Common myeloid progenitor, CD34-positive (primary cell): Measurements from ENCODE around the gene STK32B.
A peak's percentile ranks its signal among the peaks of the same experiment; 100 is the strongest.

Experiments
- CTCF ChIA-PET: fragments of 350-600 bp; sonication (Branson Sonifier 250); formaldehyde crosslinking; loops from one replicate; lab custom pipeline; 2021; ENCODE audit warnings: antibody characterized with exemption; lab: Charles Lee
- POLR2A ChIA-PET: fragments of 350-600 bp; sonication (Branson Sonifier 250); formaldehyde crosslinking; loops from one replicate; lab custom pipeline; 2021; ENCODE audit warnings: antibody characterized with exemption; lab: Charles Lee
- DNase-seq, 3 donors: peaks; one replicate each; pipeline versions ENCODE4 v3.0.0 to v3.0.0-alpha.2; 2013
- H3K27ac ChIP-seq, 2 experiments: 1 replicate in 1 of 2; 2 replicates in 1 of 2; pipeline ENCODE4 v1.7.0; 2013; ENCODE audit warnings: inconsistent platforms in 2 of 2, low read length in 2 of 2, mild to moderate bottlenecking in 2 of 2, low read depth in 1 of 2, moderate library complexity in 1 of 2; ENCODE audit not compliant: severe bottlenecking in 2 of 2, insufficient read depth in 1 of 2, poor library complexity in 1 of 2
- H3K27me3 ChIP-seq, 5 experiments: replicated peaks in 2 of 5; 1 replicate in 3 of 5; 2 replicates in 2 of 5; pipeline versions ENCODE4 v1.6.1 to v1.7.0; 2013; ENCODE audit warnings: low read length in 4 of 5, mild to moderate bottlenecking in 2 of 5, moderate library complexity in 2 of 5, inconsistent platforms in 1 of 5; ENCODE audit not compliant: insufficient read depth in 5 of 5, control insufficient read depth in 4 of 5
- H3K36me3 ChIP-seq, 4 experiments: 1 replicate in 2 of 4; 2 replicates in 2 of 4; pipeline versions ENCODE4 v1.6.1 to v1.7.0; 2013; ENCODE audit warnings: low read length in 3 of 4, control low read depth in 1 of 4, mild to moderate bottlenecking in 1 of 4; ENCODE audit not compliant: control insufficient read depth in 4 of 4, insufficient read depth in 4 of 4
- H3K4me1 ChIP-seq, 4 experiments: 1 replicate in 3 of 4; 2 replicates in 1 of 4; pipeline versions ENCODE4 v1.6.1 to v1.7.1; 2013; ENCODE audit warnings: low read length in 3 of 4, mild to moderate bottlenecking in 3 of 4, control low read depth in 1 of 4, inconsistent platforms in 1 of 4, moderate library complexity in 1 of 4; ENCODE audit not compliant: control insufficient read depth in 4 of 4, insufficient read depth in 4 of 4; ENCODE audit errors: control extremely low read depth in 1 of 4
- H3K4me3 ChIP-seq, 7 experiments: 1 replicate in 4 of 7; 2 replicates in 3 of 7; pipeline versions ENCODE4 v1.5.1 to v1.7.0; 2013; ENCODE audit warnings: mild to moderate bottlenecking in 7 of 7, low read length in 6 of 7, moderate library complexity in 6 of 7, inconsistent platforms in 2 of 7, low read depth in 2 of 7, control low read depth in 1 of 7; ENCODE audit not compliant: insufficient read depth in 4 of 7, control insufficient read depth in 1 of 7; ENCODE audit errors: extremely low read depth in 1 of 7
- H3K9me3 ChIP-seq, 5 experiments: 1 replicate in 4 of 5; 2 replicates in 1 of 5; pipeline versions ENCODE4 v1.6.1 to v1.7.1; 2013; ENCODE audit warnings: low read length in 4 of 5, mild to moderate bottlenecking in 2 of 5, inconsistent platforms in 1 of 5, low read depth in 1 of 5, moderate library complexity in 1 of 5; ENCODE audit not compliant: control insufficient read depth in 4 of 5, insufficient read depth in 2 of 5; ENCODE audit errors: control extremely low read depth in 1 of 5
- WGBS: methylation state at CpG from one replicate; pipeline ENCODE4 v1.1.5; 2013; ENCODE audit not compliant: insufficient coverage; 5-methylcytosine and 5-hydroxymethylcytosine counted together

The STK32B gene

DNA sequence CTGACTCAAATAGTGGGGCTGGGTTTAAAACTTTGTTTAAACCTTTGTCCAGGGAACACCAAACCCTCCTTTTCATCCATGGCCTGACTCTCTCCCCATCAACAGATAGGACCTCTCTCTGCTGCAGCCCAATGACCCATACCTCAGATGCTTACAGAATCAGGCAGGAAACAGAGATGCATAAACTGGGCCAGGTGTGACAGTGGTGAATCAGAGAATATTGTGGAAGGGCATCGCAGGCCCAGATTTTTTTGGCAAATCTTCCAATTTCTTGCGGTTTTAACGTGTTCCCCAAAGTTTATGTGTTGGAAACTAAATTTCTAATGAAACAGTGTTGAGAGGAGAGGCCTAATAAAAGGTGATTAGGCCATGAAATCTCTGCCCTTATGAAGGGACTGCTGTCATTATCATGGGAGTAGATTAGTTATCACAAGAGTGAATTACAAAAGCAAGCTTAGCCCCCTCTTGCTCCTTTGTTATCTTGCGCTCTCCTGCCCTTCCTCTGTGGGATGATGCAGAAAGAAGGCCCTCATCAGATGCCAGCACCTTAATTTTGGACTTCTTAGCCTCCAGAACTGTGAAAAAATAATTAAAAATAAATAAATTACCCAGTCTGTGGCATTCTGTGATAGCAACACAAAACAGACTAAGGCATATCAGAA, 82.8 kb downstream of the STK32B start:
- H3K27ac ChIP-seq = no peak overlapping the region
- ChIA-PET POLR2A (no interaction called here), CTCF (no interaction called here)
- 96% methylated on average over 3 of the region's 4 CpGs for WGBS
- peaks cover 0 to 11% (median 0%) of the 10 kb centered on the region in 5 experiments for H3K9me3 ChIP-seq
- H3K4me3 ChIP-seq = no peak overlapping the region
- no peak for DNase-seq
- H3K36me3 ChIP-seq = peaks cover 0 to 2% (median 0%) of the 10 kb centered on the region in 4 experiments
- no peaks in the 10 kb centered on the region for H3K27me3 ChIP-seq
- H3K4me1 ChIP-seq = peaks cover 0 to 5% (median 2%) of the 10 kb centered on the region in 4 experiments

DNA sequence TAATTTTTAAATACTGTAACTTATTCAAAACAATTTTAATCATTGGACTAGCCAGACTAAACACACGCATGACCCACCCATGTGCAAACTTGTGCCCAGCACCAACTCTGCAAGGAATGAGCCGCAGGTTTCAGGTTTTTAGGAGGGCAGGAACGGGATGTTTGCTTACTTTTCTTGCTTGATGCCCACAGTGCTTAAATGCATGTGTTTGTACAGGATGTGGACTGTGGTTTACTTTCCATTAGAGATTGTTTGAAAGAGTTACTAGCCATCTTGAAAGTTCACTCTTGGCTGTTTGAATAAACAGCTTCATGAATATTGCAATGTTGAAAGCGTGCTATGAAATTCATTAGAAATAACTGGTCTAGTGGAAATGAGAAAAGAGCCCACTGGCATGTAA, 83.3 kb downstream of the STK32B start:
- CTCF ChIA-PET = no interaction called here

DNA sequence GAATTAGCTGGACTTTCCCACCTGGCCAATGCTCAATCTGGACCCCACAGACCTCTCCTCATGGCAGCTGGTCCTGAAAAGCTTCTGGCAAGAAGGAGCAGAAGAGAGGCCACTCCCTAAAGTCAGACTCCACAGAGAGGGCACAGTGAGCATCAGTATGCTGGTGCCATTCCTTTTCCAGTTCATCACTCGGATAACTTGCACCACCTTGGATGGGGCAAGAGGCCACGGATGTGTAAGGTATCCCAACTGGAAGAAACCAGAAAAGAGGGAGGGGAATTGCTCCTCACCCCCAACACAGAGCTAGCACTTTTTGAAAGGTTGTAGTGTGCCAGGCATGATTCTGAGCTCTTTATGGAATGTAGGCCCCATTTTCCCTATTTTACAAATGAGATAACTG, 85.9 kb downstream of the STK32B start:
- H3K27me3 ChIP-seq = no peaks in the 10 kb centered on the region
- CTCF ChIA-PET = interaction anchor here (1.3 kb wide), 1 partner anchor 11 kb away, joined by 3 read pairs; no protein-coding TSS in a partner anchor
- POLR2A ChIA-PET = no interaction called here

More for the DNA sequence above, 83.3 kb downstream of the STK32B start:
- peak overlapping the region in 1 of 7 experiments; percentile 7 for H3K4me3 ChIP-seq
- peak in 1 of 3 donors; percentile 15 for DNase-seq
- H3K27me3 ChIP-seq = no peaks in the 10 kb centered on the region
- 61% methylated on average over 3 of the region's 4 CpGs for WGBS
- peaks cover 0 to 2% (median 0%) of the 10 kb centered on the region in 4 experiments for H3K36me3 ChIP-seq
- H3K9me3 ChIP-seq = peaks cover 0 to 11% (median 0%) of the 10 kb centered on the region in 5 experiments
- no peak overlapping the region for H3K27ac ChIP-seq
- POLR2A ChIA-PET = no interaction called here
- peaks cover 0 to 5% (median 2%) of the 10 kb centered on the region in 4 experiments for H3K4me1 ChIP-seq

DNA sequence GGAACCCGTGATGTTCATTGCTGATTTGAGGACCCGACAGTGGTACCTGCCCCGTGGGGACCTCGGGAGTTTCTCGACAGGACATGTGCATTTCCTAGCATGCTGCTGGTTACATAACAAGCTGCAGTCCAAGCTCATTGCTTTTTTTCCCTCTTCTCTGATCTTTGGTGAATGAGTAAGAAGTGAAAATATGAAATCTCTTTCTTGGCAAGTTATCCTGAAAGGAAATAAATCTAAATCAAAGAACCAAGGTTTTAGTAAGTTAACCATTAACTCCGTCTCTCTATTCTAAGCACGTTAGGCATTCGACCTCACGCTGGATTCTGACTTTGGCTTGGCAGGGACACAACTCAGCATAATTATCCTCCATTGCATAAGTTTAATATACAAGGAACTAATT, 86.6 kb downstream of the STK32B start:
- no peaks in the 10 kb centered on the region for H3K9me3 ChIP-seq
- CTCF ChIA-PET = interaction anchor here (1.3 kb wide), 1 partner anchor 10 kb away, joined by 3 read pairs; no protein-coding TSS in a partner anchor
- POLR2A ChIA-PET = no interaction called here
- no peaks in the 10 kb centered on the region for H3K27me3 ChIP-seq
- no peak overlapping the region for H3K27ac ChIP-seq
- no peak overlapping the region for H3K4me3 ChIP-seq
- no peaks in the 10 kb centered on the region for H3K36me3 ChIP-seq
- H3K4me1 ChIP-seq = peaks cover 0 to 5% (median 2%) of the 10 kb centered on the region in 4 experiments
- WGBS = 96% methylated on average over 9 of the region's 9 CpGs
- DNase-seq = no peak

More for the DNA sequence above, 85.9 kb downstream of the STK32B start:
- no peaks in the 10 kb centered on the region for H3K9me3 ChIP-seq
- no peak for DNase-seq
- WGBS = no CpG with 5 or more reads among the region's 2 CpGs
- H3K4me1 ChIP-seq = peaks cover 0 to 5% (median 2%) of the 10 kb centered on the region in 4 experiments
- no peak overlapping the region for H3K27ac ChIP-seq
- H3K36me3 ChIP-seq = no peaks in the 10 kb centered on the region
- H3K4me3 ChIP-seq = no peak overlapping the region

DNA sequence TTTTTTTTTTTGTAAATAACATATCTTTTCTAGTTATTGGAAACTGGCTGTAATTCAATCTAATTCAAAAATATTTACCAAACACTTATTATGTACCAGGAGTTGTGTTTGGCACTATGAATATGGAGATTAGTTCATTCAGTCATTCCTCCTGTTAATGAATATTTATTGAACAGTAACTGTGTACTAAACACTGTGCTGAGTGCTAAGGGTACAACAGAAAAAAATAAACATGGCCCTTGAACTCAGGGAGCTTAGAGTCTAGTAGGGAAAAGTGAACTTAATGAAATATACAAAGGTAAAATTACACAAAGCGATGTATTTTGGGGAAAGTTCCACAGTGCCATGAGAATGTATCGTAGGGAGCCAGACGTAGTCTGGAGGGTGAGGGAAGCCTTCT, 87.1 kb downstream of the STK32B start:
- Histone ChIP-seq H3K4me1 (peaks cover 0 to 5% (median 2%) of the 10 kb centered on the region in 4 experiments), H3K4me3 (no peak overlapping the region), H3K27ac (no peak overlapping the region), H3K36me3 (no peaks in the 10 kb centered on the region), H3K27me3 (no peaks in the 10 kb centered on the region), H3K9me3 (no peaks in the 10 kb centered on the region)
- DNase-seq = no peak
- POLR2A ChIA-PET = no interaction called here
- CTCF ChIA-PET = interaction anchor here (1.3 kb wide), 1 partner anchor 10 kb away, joined by 3 read pairs; no protein-coding TSS in a partner anchor
- 97% methylated on average over 3 of the region's 3 CpGs for WGBS

DNA sequence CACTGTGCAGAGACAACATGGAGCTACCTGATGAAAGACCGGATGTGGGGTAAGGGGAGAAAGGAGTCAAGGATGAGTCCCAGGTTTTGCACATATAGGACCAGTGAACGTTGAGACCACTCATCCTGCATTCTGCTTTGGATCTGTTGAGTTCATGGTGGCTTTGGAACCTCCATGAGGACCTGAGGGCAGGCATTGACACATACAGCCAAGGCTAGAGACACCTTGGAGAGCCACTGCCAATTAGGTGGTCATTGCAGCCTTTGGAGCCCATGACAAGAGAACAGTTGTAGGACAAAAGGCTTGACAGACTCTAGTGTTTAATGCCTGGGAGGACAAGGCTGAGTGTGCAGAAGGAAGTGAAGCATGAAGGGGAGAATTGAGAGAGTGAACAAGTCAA, 87.9 kb downstream of the STK32B start:
- no peak for DNase-seq
- Histone ChIP-seq H3K36me3 (no peaks in the 10 kb centered on the region), H3K4me1 (peaks cover 0 to 5% (median 2%) of the 10 kb centered on the region in 4 experiments), H3K27ac (no peak overlapping the region), H3K9me3 (no peaks in the 10 kb centered on the region), H3K4me3 (no peak overlapping the region), H3K27me3 (no peaks in the 10 kb centered on the region)
- WGBS = 92% methylated on average over 2 of the region's 2 CpGs
- ChIA-PET POLR2A (no interaction called here), CTCF (no interaction called here)

DNA sequence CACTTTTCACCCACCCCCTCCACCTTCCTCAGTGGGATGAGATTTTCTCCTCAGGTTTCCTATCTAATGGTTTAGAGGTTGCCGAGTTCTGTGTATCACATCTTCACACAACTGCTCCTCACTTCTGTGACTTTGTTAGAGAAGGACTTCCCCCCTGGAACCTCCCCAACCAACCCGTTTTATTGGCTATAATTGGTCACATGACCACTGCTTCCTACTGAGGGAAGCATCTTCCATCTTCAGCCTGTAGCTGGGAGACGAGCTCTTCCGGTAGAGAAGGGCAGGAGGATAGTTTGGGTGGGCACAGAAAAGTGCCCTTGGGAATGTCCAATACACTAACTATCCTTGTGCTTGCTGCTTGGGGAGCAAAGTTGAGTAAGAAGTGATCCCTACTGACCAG, 90.5 kb downstream of the STK32B start:
- WGBS = 100% methylated on average over 3 of the region's 4 CpGs
- H3K27me3 ChIP-seq = no peaks in the 10 kb centered on the region

More for the DNA sequence above, 90.5 kb downstream of the STK32B start:
- DNase-seq = no peak
- H3K4me3 ChIP-seq = no peak overlapping the region
- POLR2A ChIA-PET = no interaction called here
- H3K4me1 ChIP-seq = no peaks in the 10 kb centered on the region
- peaks cover 0 to 4% (median 0%) of the 10 kb centered on the region in 5 experiments for H3K9me3 ChIP-seq
- no peak overlapping the region for H3K27ac ChIP-seq
- CTCF ChIA-PET = interaction anchor here (0.6 to 2.6 kb wide), 5 partner anchors 15 to 144 kb away, joined by 3 to 19 read pairs (median 3); partner anchors contain the start of gene STK32B
- H3K36me3 ChIP-seq = no peaks in the 10 kb centered on the region
